A549 treated with AZD2906 at 1 μM for 4 hours (cell line): ENCODE measurements around the gene AMMECR1L. TPM values are rescaled to one million over a fixed set of nuclear protein-coding genes. Genes with fewer than 3 reads are reported as not detected.

Source experiments
- total RNA-seq: library from RNA; stranded (reverse); fragments of 200-300 nt; extraction: Qiagen RNA extraction; gene quantifications from 5 replicates; pipeline ENCODE4 v1.2.3, GENCODE V29; 2022

AMMECR1L gene
- 15.6 to 17.4 TPM (median 16.6 TPM) in 5 replicates for total RNA-seq

DNA sequence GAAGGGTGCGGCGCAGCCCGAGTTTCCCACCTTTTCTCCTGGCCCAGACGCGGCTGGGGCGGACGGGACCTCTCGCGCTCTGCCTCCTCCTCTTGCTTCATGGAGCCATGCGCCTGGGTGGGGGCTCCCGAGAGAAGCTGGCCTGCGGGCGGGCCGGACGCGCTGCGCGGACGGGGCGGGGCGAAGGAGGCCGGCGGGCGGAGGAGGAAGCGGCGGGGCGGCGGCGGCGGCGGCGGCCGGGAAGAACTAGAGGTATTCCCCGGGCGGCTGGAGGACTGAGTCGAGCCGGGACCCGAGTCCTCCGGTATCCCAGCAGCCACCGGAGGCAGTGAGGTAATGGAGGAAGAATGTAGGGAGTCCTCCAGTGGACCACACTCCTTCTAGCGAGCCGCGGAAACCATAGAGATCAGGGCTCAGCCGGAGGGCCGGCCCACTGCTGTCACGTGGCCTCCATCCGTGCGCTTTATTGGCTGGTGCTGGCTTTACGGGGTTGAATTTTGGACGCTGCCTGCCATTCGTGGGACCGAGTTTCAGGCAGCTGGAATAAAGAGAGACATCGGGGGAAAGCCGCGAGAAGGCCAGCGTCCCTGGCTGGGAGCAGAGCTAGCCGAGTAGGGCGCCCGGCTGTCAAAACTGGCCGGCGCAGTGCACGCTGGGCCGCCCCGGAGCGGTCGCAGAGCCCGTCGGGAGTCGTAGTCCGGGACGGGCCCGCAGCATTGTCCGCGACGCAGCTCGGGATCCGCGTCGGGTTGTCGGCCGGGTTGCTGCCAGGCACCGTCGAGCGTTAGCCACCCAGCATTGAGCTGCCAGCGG, at the start of gene AMMECR1L:
TSS of gene AMMECR1L (minus strand) at position 177 of the 813 bp plus-strand sequence. CDS start 11,722 bp downstream, outside the sequence.

Other genes with a start within 250 kb of the AMMECR1L start
- 0.07 to 0.13 TPM (median 0.10 TPM) in 3 of 5 replicates, not detected in the others for gene GPR17, start 239.8 kb downstream of the AMMECR1L start, total RNA-seq
- gene LIMS2, start 210.4 kb downstream of the AMMECR1L start, total RNA-seq: 5.8 to 10.2 TPM (median 7.8 TPM) in 5 replicates
- gene SFT2D3, start 184.5 kb downstream of the AMMECR1L start, total RNA-seq: 4.6 to 6.1 TPM (median 5.8 TPM) in 5 replicates
- gene WDR33, start 74.8 kb downstream of the AMMECR1L start, total RNA-seq: 18.2 to 22.8 TPM (median 22.3 TPM) in 5 replicates
- gene POLR2D, start 27.8 kb downstream of the AMMECR1L start, total RNA-seq: 46.5 to 56.6 TPM (median 50.8 TPM) in 5 replicates
- gene SAP130, start 142.1 kb upstream of the AMMECR1L start, total RNA-seq: 10.8 to 12.3 TPM (median 12.1 TPM) in 5 replicates
- 16.4 to 22.1 TPM (median 18.1 TPM) in 5 replicates for gene UGGT1, start 205.2 kb upstream of the AMMECR1L start, total RNA-seq